K562 (cell line): ENCODE data around the gene AFF1. TPM values are rescaled to one million over a fixed set of nuclear protein-coding genes. Genes with fewer than 3 reads are reported as not detected.

Source experiments
- ATAC-seq: fragments of 200-7000 bp; cut with Tn5 transposase; 3 replicates; pipeline ENCODE4 v1.9.1; 2020; ENCODE audit warnings: moderate library complexity
- BruUV-seq: library from RNA; stranded (reverse); fragments of 400-500 nt; replicated peaks from 2 replicates; lab custom pipeline; 2021; lab: Mats Ljungman, UMichigan
- CTCF ChIA-PET: fragments of 300-600 bp; formaldehyde crosslinking; extraction: SDS; loops from one replicate; lab custom pipeline; 2021; ENCODE audit warnings: low intra/inter-chr PET ratio; lab: Yijun Ruan, JAX
- POLR2A ChIA-PET: fragments of 300-600, 350-650 bp; sonication (Branson Sonifier 250); formaldehyde crosslinking; extraction: SDS; loops from one replicate; lab custom pipeline; 2021; ENCODE audit warnings: antibody characterized with exemption, inconsistent platforms; lab: Yijun Ruan, JAX
- DNase-seq, 4 experiments: peaks; one replicate each; pipeline versions ENCODE4 v3.0.0 to v3.0.0-alpha.2; 2011 to 2018; ENCODE audit warnings: low spot score in 3 of 4, mixed read lengths in 3 of 4; ENCODE audit errors: extremely low read depth in 1 of 4
- FAIRE-seq: peaks from 2 replicates; lab custom pipeline; 2011; peaks lifted over from hg19 to GRCh38; lab: Jason Lieb, UNC
- H2AFZ ChIP-seq: 2 replicates; pipeline ENCODE4 v1.6.0; 2011; ENCODE audit warnings: low read depth, low read length, control low read depth, inconsistent platforms
- H3K27ac ChIP-seq: fragments of 200-600 bp; 3 replicates; pipeline ENCODE4 v1.8.0; 2011; ENCODE audit warnings: low read depth, mild to moderate bottlenecking, control low read depth, inconsistent platforms, low read length, moderate library complexity, mixed read lengths; ENCODE audit errors: extremely low read depth
- H3K27me3 ChIP-seq, 2 experiments: fragments of 300-600 bp in 1 of 2; 2 replicates in 1 of 2; 3 replicates in 1 of 2; pipeline versions ENCODE4 v1.6.0 to v1.8.0; 2011; ENCODE audit warnings: inconsistent platforms in 2 of 2, low read length in 2 of 2, mild to moderate bottlenecking in 1 of 2, mixed read lengths in 1 of 2, moderate library complexity in 1 of 2; ENCODE audit not compliant: control insufficient read depth in 2 of 2, insufficient read depth in 2 of 2
- H3K36me3 ChIP-seq: fragments of 300-600 bp; 3 replicates; pipeline ENCODE4 v1.8.0; 2011; ENCODE audit warnings: mild to moderate bottlenecking, low read length, inconsistent platforms; ENCODE audit not compliant: control insufficient read depth, insufficient read depth
- H3K4me1 ChIP-seq, 2 experiments: fragments of 200-600 bp in 1 of 2; replicated peaks in 1 of 2; 2 replicates in 1 of 2; 3 replicates in 1 of 2; pipeline versions ENCODE4 v1.5.1 to v1.8.0; 2011; ENCODE audit warnings: inconsistent platforms in 2 of 2, low read length in 2 of 2, mild to moderate bottlenecking in 1 of 2, mixed read lengths in 1 of 2, moderate library complexity in 1 of 2; ENCODE audit not compliant: control insufficient read depth in 2 of 2, insufficient read depth in 2 of 2
- H3K4me2 ChIP-seq: 2 replicates; pipeline ENCODE4 v1.6.1; 2011; ENCODE audit warnings: low read length, control low read depth, inconsistent platforms, mixed read lengths; ENCODE audit not compliant: insufficient read depth
- H3K4me3 ChIP-seq: fragments of 200-600 bp; sonication (generic), shearing (Covaris generic); 2 replicates; pipeline ENCODE4 v1.5.1; 2016; ENCODE audit warnings: control low read depth, inconsistent platforms
- H3K79me2 ChIP-seq: fragments of 200-600 bp; 3 replicates; pipeline ENCODE4 v1.8.0; 2011; ENCODE audit warnings: low read length, inconsistent platforms; ENCODE audit not compliant: control insufficient read depth, insufficient read depth
- H3K9ac ChIP-seq, 2 experiments: 2 replicates each; pipeline versions ENCODE4 v1.6.0 to v1.6.1; 2011; ENCODE audit warnings: low read depth in 2 of 2, low read length in 2 of 2, control low read depth in 1 of 2, inconsistent platforms in 1 of 2, mild to moderate bottlenecking in 1 of 2, mixed read lengths in 1 of 2; ENCODE audit not compliant: insufficient read depth in 1 of 2
- H3K9me1 ChIP-seq: one replicate; pipeline ENCODE4 v1.6.0; 2011; ENCODE audit warnings: inconsistent platforms, mild to moderate bottlenecking, low read length, moderate library complexity; ENCODE audit not compliant: control insufficient read depth, insufficient read depth
- H3K9me3 ChIP-seq: replicated peaks from 2 replicates; pipeline ENCODE4 v1.5.1; 2011; ENCODE audit warnings: low read depth, low read length, inconsistent platforms; ENCODE audit not compliant: control insufficient read depth, insufficient read depth
- H4K20me1 ChIP-seq: replicated peaks from 2 replicates; pipeline ENCODE4 v1.6.1; 2011; ENCODE audit warnings: low read length, inconsistent platforms, mixed read lengths; ENCODE audit not compliant: control insufficient read depth, insufficient read depth
- HDAC1 ChIP-seq, 2 experiments: fragments of 450-650 bp; IDR thresholded peaks; 2 replicates each; pipeline ENCODE4 v1.6.1; 2016 to 2017; ENCODE audit warnings: inconsistent platforms in 1 of 2, mild to moderate bottlenecking in 1 of 2, moderate library complexity in 1 of 2
- USF1 ChIP-seq: sonication (generic); formaldehyde crosslinking; IDR thresholded peaks from 2 replicates; pipeline ENCODE4 v1.9.0; 2022; ENCODE audit warnings: mild to moderate bottlenecking, missing genetic modification reagents
- ZNF407 ChIP-seq: fragments of 450-650 bp; IDR thresholded peaks from 2 replicates; pipeline ENCODE4 v1.6.1; 2016; ENCODE audit warnings: low read depth
- WGBS: fragments of 100-300 bp; shearing (Covaris generic); methylation state at CpG from one replicate; pipeline ENCODE4 v1.1.6; 2016; ENCODE audit warnings: low coverage, mixed read lengths; ENCODE audit not compliant: insufficient coverage; ENCODE audit errors: missing lambda C conversion rate; 5-methylcytosine and 5-hydroxymethylcytosine counted together
- in situ Hi-C: fragments of 300-500 bp; cut with MboI; formaldehyde crosslinking; loops from 4 replicates; pipeline ENCODE4 v1.15.0; 2018; ENCODE audit warnings: inconsistent platforms, mixed read lengths
- intact Hi-C: fragments of 100-400 bp; cut with micrococcal nuclease; formaldehyde crosslinking; loops from 2 replicates; pipeline ENCODE4 v1.14.2; 2022
- polyA plus RNA-seq, 8 experiments: library from polyadenylated mRNA; depleted of rRNA in 4 of 8; stranded (reverse) in 5 of 8; unstranded in 3 of 8; fragments of >200 nt; fragmentation: Nextera tagmentation in 2 of 8; fragmentation: Illumina TruSeq in 1 of 8; extraction: Ambion mirVana in 2 of 8; extraction: Trizol in 1 of 8; gene quantifications; 2 replicates each; pipeline versions ENCODE4 v1.2.1 to v1.2.3, GENCODE V29; 2011 to 2014; ENCODE audit warnings: inconsistent platforms in 1 of 8, missing spikeins in 1 of 8
- total RNA-seq, 7 experiments: library from RNA; depleted of rRNA in 6 of 7; stranded (reverse); fragments of >200 nt in 6 of 7; fragmentation: Illumina TruSeq in 2 of 7; extraction: Trizol in 2 of 7; gene quantifications; 2 replicates each; pipeline versions ENCODE4 v1.2.1 to v1.2.3, GENCODE V29; 2011 to 2021; ENCODE audit warnings: low replicate concordance in 1 of 7
- TF ChIP-seq, protein P1 (sequence below), 2 experiments: IDR thresholded peaks; 2 replicates each; pipeline ENCODE4 v1.6.1; 2011; ENCODE audit warnings: borderline replicate concordance in 1 of 2, control low read depth in 1 of 2, low read depth in 1 of 2, low read length in 1 of 2, mild to moderate bottlenecking in 1 of 2, mixed read lengths in 1 of 2, moderate library complexity in 1 of 2; ENCODE audit not compliant: insufficient read depth in 1 of 2, insufficient read length in 1 of 2, poor library complexity in 1 of 2, severe bottlenecking in 1 of 2; ENCODE audit errors: extremely low read depth in 1 of 2
- TF ChIP-seq, protein P2 (sequence below): sonication (generic); formaldehyde crosslinking; IDR thresholded peaks from 2 replicates; pipeline ENCODE4 v1.8.0; 2022; ENCODE audit warnings: mild to moderate bottlenecking, missing genetic modification reagents

Gene AFF1
- total and polyA plus RNA-seq, 9 of the 15 experiments (the other 6 are each of a cell fraction or from before 2014, with no cell fraction given), result 4.1 to 47.5 (median 17.2) TPM

- BruUV-seq, result no TSS peak
- CTCF ChIA-PET, result no interaction called here
- H3K4me1 ChIP-seq, result no peaks in the 10 kb centered on the region
- no peak overlapping the region for H3K4me3 ChIP-seq
- no peaks in the 10 kb centered on the region for H3K9me3 ChIP-seq
- H3K27me3 ChIP-seq, result no peaks in the 10 kb centered on the region
- H3K27ac ChIP-seq, result no peak overlapping the region
- ATAC-seq, result no peak
- intact Hi-C loops, result no loop called here
- H3K4me2 ChIP-seq, result no peak overlapping the region
- H3K79me2 ChIP-seq, result peaks cover 29% of the 10 kb centered on the region
- in situ Hi-C loops, result no loop called here
- no peaks in the 10 kb centered on the region for H4K20me1 ChIP-seq
- DNase-seq, result no peak
- no peaks in the 10 kb centered on the region for H3K9me1 ChIP-seq
- FAIRE-seq, result no peak
- H3K36me3 ChIP-seq, result peaks cover 45% of the 10 kb centered on the region
- POLR2A ChIA-PET, result interaction anchor here (0.7 kb wide), 1 partner anchor 152 kb away, joined by 5 read pairs; the partner anchor contains the start of gene AFF1
- no peak overlapping the region for H3K9ac ChIP-seq
- H2AFZ ChIP-seq, result no peak overlapping the region
- 97% methylated on average over 12 of the region's 12 CpGs for WGBS
- TF ChIP-seq, protein P1, sequence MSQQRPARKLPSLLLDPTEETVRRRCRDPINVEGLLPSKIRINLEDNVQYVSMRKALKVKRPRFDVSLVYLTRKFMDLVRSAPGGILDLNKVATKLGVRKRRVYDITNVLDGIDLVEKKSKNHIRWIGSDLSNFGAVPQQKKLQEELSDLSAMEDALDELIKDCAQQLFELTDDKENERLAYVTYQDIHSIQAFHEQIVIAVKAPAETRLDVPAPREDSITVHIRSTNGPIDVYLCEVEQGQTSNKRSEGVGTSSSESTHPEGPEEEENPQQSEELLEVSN (IDR thresholded peaks at IDR 0.05; ENCODE audit: borderline replicate concordance in 1 of 2, extremely low read depth in 1 of 2, insufficient read depth in 1 of 2, insufficient read length in 1 of 2, low read depth in 1 of 2, low read length in 1 of 2, poor library complexity in 1 of 2, severe bottlenecking in 1 of 2), result no peak
- TF ChIP-seq ZNF407, result no peak
- TF ChIP-seq, protein P2, sequence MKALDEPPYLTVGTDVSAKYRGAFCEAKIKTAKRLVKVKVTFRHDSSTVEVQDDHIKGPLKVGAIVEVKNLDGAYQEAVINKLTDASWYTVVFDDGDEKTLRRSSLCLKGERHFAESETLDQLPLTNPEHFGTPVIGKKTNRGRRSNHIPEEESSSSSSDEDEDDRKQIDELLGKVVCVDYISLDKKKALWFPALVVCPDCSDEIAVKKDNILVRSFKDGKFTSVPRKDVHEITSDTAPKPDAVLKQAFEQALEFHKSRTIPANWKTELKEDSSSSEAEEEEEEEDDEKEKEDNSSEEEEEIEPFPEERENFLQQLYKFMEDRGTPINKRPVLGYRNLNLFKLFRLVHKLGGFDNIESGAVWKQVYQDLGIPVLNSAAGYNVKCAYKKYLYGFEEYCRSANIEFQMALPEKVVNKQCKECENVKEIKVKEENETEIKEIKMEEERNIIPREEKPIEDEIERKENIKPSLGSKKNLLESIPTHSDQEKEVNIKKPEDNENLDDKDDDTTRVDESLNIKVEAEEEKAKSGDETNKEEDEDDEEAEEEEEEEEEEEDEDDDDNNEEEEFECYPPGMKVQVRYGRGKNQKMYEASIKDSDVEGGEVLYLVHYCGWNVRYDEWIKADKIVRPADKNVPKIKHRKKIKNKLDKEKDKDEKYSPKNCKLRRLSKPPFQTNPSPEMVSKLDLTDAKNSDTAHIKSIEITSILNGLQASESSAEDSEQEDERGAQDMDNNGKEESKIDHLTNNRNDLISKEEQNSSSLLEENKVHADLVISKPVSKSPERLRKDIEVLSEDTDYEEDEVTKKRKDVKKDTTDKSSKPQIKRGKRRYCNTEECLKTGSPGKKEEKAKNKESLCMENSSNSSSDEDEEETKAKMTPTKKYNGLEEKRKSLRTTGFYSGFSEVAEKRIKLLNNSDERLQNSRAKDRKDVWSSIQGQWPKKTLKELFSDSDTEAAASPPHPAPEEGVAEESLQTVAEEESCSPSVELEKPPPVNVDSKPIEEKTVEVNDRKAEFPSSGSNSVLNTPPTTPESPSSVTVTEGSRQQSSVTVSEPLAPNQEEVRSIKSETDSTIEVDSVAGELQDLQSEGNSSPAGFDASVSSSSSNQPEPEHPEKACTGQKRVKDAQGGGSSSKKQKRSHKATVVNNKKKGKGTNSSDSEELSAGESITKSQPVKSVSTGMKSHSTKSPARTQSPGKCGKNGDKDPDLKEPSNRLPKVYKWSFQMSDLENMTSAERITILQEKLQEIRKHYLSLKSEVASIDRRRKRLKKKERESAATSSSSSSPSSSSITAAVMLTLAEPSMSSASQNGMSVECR (CRISPR knock-in tag), result no peak
- TF ChIP-seq HDAC1 (IDR thresholded peaks at IDR 0.05), result no peak
- TF ChIP-seq USF1 (CRISPR knock-in tag), result no peak
Measured at GRCh38 chr4:87086143-87086805, 151.5 kb downstream of the AFF1 start.
